ENCODE measurements around the gene MAPT. TPM values are rescaled to one million over a fixed set of nuclear protein-coding genes. Genes with fewer than 3 reads are reported as not detected.

Gene MAPT
- total and polyA plus RNA-seq, 2 of the 13 experiments (the other 11 are each of a cell fraction or from before 2014, with no cell fraction given): 2.1 to 2.8 TPM

DNA sequence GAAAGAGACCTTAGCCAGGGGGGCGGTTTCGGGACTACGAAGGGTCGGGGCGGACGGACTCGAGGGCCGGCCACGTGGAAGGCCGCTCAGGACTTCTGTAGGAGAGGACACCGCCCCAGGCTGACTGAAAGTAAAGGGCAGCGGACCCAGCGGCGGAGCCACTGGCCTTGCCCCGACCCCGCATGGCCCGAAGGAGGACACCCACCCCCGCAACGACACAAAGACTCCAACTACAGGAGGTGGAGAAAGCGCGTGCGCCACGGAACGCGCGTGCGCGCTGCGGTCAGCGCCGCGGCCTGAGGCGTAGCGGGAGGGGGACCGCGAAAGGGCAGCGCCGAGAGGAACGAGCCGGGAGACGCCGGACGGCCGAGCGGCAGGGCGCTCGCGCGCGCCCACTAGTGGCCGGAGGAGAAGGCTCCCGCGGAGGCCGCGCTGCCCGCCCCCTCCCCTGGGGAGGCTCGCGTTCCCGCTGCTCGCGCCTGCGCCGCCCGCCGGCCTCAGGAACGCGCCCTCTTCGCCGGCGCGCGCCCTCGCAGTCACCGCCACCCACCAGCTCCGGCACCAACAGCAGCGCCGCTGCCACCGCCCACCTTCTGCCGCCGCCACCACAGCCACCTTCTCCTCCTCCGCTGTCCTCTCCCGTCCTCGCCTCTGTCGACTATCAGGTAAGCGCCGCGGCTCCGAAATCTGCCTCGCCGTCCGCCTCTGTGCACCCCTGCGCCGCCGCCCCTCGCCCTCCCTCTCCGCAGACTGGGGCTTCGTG is at the start of gene MAPT (continued):
- TF ChIP-seq ZNF121 (CRISPR knock-in tag; IDR thresholded peaks at IDR 0.05) (no peak), NCOA2 (CRISPR knock-in tag; IDR thresholded peaks at IDR 0.05) (peak; percentile 39; the same call in 1 of the 2 replicates), ATAD3A (CRISPR knock-in tag; IDR thresholded peaks at IDR 0.05) (0 out of 2 replicates have a peak, but pooled peaks have one; percentile 73), YY1 (IDR thresholded peaks at IDR 0.05; ENCODE audit: insufficient read depth, insufficient replicate concordance, low read depth, low read length) (peak; percentile 74), POLR2AphosphoS5 (IDR thresholded peaks at IDR 0.05; ENCODE audit: low read depth, low read length) (peak; percentile 73), GPN1 (CRISPR knock-in tag; IDR thresholded peaks at IDR 0.05; ENCODE audit: borderline replicate concordance) (no peak), IKZF1 (IDR thresholded peaks at IDR 0.05) (no peak), ZNF75D (CRISPR knock-in tag; IDR thresholded peaks at IDR 0.05; ENCODE audit: borderline replicate concordance) (no peak), ZNF563 (CRISPR knock-in tag; IDR thresholded peaks at IDR 0.05) (0 out of 2 replicates have a peak, but pooled peaks have one; percentile 16), CBFB (CRISPR knock-in tag; IDR thresholded peaks at IDR 0.05) (peak; percentile 79; the same call in 1 of the 2 replicates), IKZF4 (CRISPR knock-in tag; IDR thresholded peaks at IDR 0.05; ENCODE audit: borderline replicate concordance, low read depth, not compliant biosample characterization) (no peak), GATAD1 (CRISPR knock-in tag; IDR thresholded peaks at IDR 0.05) (peak; percentile 49), HMG20A (CRISPR knock-in tag; IDR thresholded peaks at IDR 0.05; ENCODE audit: borderline replicate concordance) (no peak), KDM1A (CRISPR knock-in tag; IDR thresholded peaks at IDR 0.05) (no peak), ZFP36 (IDR thresholded peaks at IDR 0.05; ENCODE audit: borderline replicate concordance, low read depth, low read length, partially characterized antibody) (no peak), ZNF839 (CRISPR knock-in tag; IDR thresholded peaks at IDR 0.05; ENCODE audit: borderline replicate concordance) (0 out of 2 replicates have a peak, but pooled peaks have one; percentile 22), NFKB2 (CRISPR knock-in tag; IDR thresholded peaks at IDR 0.05; ENCODE audit: borderline replicate concordance) (peak; percentile 87; the same call in 1 of the 2 replicates), SOX5 (CRISPR knock-in tag; IDR thresholded peaks at IDR 0.05; ENCODE audit: borderline replicate concordance) (0 out of 2 replicates have a peak, but pooled peaks have one; percentile 6), THRA (CRISPR knock-in tag; IDR thresholded peaks at IDR 0.05; ENCODE audit: borderline replicate concordance) (peak; percentile 14; the same call in 1 of the 2 replicates), MYPOP (CRISPR knock-in tag; IDR thresholded peaks at IDR 0.05) (peak; percentile 82; the same call in 1 of the 2 replicates), ZNF841 (CRISPR knock-in tag; IDR thresholded peaks at IDR 0.05; ENCODE audit: borderline replicate concordance) (no peak), ZNF207 (IDR thresholded peaks at IDR 0.05; ENCODE audit: borderline replicate concordance) (no peak), RFX3 (CRISPR knock-in tag; IDR thresholded peaks at IDR 0.05) (no peak), FIP1L1 (IDR thresholded peaks at IDR 0.05; ENCODE audit: borderline replicate concordance, insufficient read depth, low read depth, low read length) (no peak), CEBPZ (IDR thresholded peaks at IDR 0.05; ENCODE audit: low read length) (no peak)

Data from HepG2 (cell line).